OCI-LY1 (cell line): ENCODE results near the gene XYLT2.

ENCODE experiments used
- H2AFZ ChIP-seq: fragments of 200-600 bp; sonication (generic), shearing (Covaris generic); 2 replicates; pipeline ENCODE4 v1.6.0; 2014; ENCODE audit warnings: antibody characterized with exemption, mild to moderate bottlenecking, low read length
- H3F3A ChIP-seq: fragments of 200-600 bp; sonication (generic), shearing (Covaris generic); 2 replicates; pipeline ENCODE4 v1.6.0; 2014; ENCODE audit warnings: mild to moderate bottlenecking, antibody characterized with exemption, low read length, moderate library complexity; ENCODE audit not compliant: insufficient read depth
- H3K27ac ChIP-seq: fragments of 200-600 bp; sonication (generic); 2 replicates; pipeline ENCODE4 v1.5.1; 2014; ENCODE audit warnings: low read length, mixed run types, mild to moderate bottlenecking, low read depth; ENCODE audit not compliant: poor library complexity, severe bottlenecking
- H3K27me3 ChIP-seq: fragments of 200-600 bp; sonication (generic); 2 replicates; pipeline ENCODE4 v1.6.0; 2014; ENCODE audit warnings: antibody characterized with exemption, mild to moderate bottlenecking, low read length, moderate library complexity; ENCODE audit not compliant: insufficient read depth
- H3K36me3 ChIP-seq: fragments of 200-600 bp; sonication (generic); 2 replicates; pipeline ENCODE4 v1.6.1; 2014; ENCODE audit warnings: mild to moderate bottlenecking, antibody characterized with exemption, low read length, moderate library complexity, mixed read lengths; ENCODE audit not compliant: insufficient read depth
- H3K4me1 ChIP-seq: fragments of 200-600 bp; sonication (generic); 2 replicates; pipeline ENCODE4 v1.5.1; 2014; ENCODE audit warnings: mild to moderate bottlenecking, low read length, moderate library complexity; ENCODE audit not compliant: insufficient read depth, severe bottlenecking
- H3K4me2 ChIP-seq: fragments of 200-600 bp; sonication (generic), shearing (Covaris generic); 2 replicates; pipeline ENCODE4 v1.6.1; 2014; ENCODE audit warnings: low read length
- H3K4me3 ChIP-seq: fragments of 200-600 bp; sonication (generic); 2 replicates; pipeline ENCODE4 v1.5.1; 2014; ENCODE audit warnings: low read length, low read depth, mild to moderate bottlenecking, mixed read lengths; ENCODE audit not compliant: poor library complexity, severe bottlenecking
- H3K79me2 ChIP-seq: fragments of 200-600 bp; shearing (Covaris generic); 2 replicates; pipeline ENCODE4 v1.6.1; 2016; ENCODE audit warnings: mixed run types, low read length, mixed read lengths; ENCODE audit not compliant: insufficient read depth
- H3K9ac ChIP-seq: fragments of 200-600 bp; sonication (generic), shearing (Covaris generic); 2 replicates; pipeline ENCODE4 v1.6.1; 2014; ENCODE audit warnings: mild to moderate bottlenecking, low read length, mixed read lengths
- H3K9me2 ChIP-seq: fragments of 200-600 bp; sonication (generic), shearing (Covaris generic); 2 replicates; pipeline ENCODE4 v1.6.1; 2014; ENCODE audit warnings: low read depth, mild to moderate bottlenecking, low read length, mixed read lengths
- H3K9me3 ChIP-seq: fragments of 200-600 bp; shearing (Covaris generic); 2 replicates; pipeline ENCODE4 v1.6.1; 2014; ENCODE audit warnings: low read length, mixed read lengths
- H4K20me1 ChIP-seq: fragments of 200-600 bp; sonication (generic), shearing (Covaris generic); 2 replicates; pipeline ENCODE4 v1.6.0; 2016; ENCODE audit warnings: mild to moderate bottlenecking, low read length; ENCODE audit not compliant: insufficient read depth
- EZH2 ChIP-seq: fragments of 200-600 bp; sonication (generic), shearing (Covaris generic); IDR thresholded peaks from 2 replicates; pipeline ENCODE4 v1.8.0; 2017; ENCODE audit warnings: borderline replicate concordance, mixed run types, mild to moderate bottlenecking, antibody characterized with exemption, low read length, moderate library complexity, mixed read lengths
- TF ChIP-seq, protein P1 (sequence below): fragments of 200-600 bp; sonication (generic), shearing (Covaris generic); IDR thresholded peaks from 2 replicates; pipeline ENCODE4 v1.5.1; 2017; ENCODE audit warnings: mild to moderate bottlenecking, antibody characterized with exemption, low read length, moderate library complexity, mixed read lengths

The XYLT2 gene

DNA sequence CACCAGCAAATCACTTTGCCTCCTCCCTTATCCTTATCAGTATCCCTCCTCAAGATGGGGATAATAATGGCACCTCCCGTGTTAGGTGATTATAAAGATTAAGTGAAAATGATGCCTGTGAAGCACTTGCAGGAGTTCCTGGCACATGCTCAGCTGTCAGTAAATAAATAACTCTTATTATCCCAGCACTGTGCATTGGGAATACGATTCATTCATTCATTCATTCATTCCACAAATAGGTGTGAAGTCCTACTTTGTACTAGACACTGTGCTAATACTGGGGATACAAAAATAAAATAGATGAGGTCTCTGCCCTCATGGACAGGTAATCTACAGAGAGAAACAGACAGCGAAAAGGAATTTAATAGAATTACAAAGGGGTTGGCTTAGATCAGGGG is 2.0 kb downstream of the XYLT2 start:
- no peaks in the 10 kb centered on the region for H4K20me1 ChIP-seq
- H3K27ac ChIP-seq = no peak overlapping the region
- no peaks in the 10 kb centered on the region; the same call in 1 of the 2 replicates for H3F3A ChIP-seq
- no peaks in the 10 kb centered on the region for H3K9me3 ChIP-seq
- H2AFZ ChIP-seq = no peak overlapping the region
- H3K9me2 ChIP-seq = no peaks in the 10 kb centered on the region
- H3K27me3 ChIP-seq = no peaks in the 10 kb centered on the region
- H3K36me3 ChIP-seq = no peaks in the 10 kb centered on the region
- no peak overlapping the region for H3K4me3 ChIP-seq
- H3K79me2 ChIP-seq = no peaks in the 10 kb centered on the region
- no peak for TF ChIP-seq EZH2
- TF ChIP-seq, protein P1, sequence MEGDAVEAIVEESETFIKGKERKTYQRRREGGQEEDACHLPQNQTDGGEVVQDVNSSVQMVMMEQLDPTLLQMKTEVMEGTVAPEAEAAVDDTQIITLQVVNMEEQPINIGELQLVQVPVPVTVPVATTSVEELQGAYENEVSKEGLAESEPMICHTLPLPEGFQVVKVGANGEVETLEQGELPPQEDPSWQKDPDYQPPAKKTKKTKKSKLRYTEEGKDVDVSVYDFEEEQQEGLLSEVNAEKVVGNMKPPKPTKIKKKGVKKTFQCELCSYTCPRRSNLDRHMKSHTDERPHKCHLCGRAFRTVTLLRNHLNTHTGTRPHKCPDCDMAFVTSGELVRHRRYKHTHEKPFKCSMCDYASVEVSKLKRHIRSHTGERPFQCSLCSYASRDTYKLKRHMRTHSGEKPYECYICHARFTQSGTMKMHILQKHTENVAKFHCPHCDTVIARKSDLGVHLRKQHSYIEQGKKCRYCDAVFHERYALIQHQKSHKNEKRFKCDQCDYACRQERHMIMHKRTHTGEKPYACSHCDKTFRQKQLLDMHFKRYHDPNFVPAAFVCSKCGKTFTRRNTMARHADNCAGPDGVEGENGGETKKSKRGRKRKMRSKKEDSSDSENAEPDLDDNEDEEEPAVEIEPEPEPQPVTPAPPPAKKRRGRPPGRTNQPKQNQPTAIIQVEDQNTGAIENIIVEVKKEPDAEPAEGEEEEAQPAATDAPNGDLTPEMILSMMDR = no peak
- H3K4me2 ChIP-seq = peak overlapping the region; percentile 11; the same call in 1 of the 2 replicates
- H3K4me1 ChIP-seq = peaks cover 17% of the 10 kb centered on the region
- no peak overlapping the region for H3K9ac ChIP-seq

DNA sequence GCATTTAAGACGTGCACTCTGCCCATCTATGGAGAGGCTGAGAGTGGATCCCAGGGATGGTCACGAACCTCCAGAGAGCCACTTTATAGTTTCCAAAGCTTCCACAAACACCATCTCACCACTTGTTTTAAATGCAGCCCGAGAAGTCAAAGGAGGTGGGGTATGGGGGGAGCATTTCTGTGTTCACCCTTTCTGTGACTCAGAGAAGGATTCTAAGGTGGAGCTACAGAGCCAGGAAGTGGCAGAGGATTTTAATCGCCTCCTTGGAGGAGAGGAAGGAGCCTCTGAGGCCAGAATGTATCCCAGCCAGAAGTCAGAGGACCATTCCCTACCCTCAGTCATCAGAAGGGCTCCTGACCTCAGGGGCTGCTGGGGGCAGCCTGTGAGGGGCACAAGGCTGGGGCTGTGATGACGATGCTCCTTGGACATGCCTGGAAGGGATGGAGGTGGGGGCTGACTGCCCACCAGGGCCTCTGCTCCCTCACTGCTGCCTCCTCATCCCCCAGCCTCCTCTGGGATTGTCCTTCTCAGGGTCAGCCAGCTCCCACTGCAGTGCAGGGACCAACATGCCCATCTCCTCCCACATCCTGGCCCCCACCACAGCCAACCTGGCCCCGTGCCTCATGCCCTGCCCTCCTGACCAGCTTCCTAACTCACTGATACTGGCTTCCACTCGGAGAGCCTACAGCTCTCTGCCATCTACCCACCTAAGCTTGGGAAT is 2.8 kb downstream of the XYLT2 start:
- no peak overlapping the region for H3K27ac ChIP-seq
- no peaks in the 10 kb centered on the region for H3K36me3 ChIP-seq
- H3K4me2 ChIP-seq = no peak overlapping the region
- H3K27me3 ChIP-seq = no peaks in the 10 kb centered on the region
- H4K20me1 ChIP-seq = no peaks in the 10 kb centered on the region
- H3F3A ChIP-seq = no peaks in the 10 kb centered on the region; the same call in 1 of the 2 replicates
- no peaks in the 10 kb centered on the region for H3K9me2 ChIP-seq
- no peak overlapping the region for H3K9ac ChIP-seq
- H3K4me3 ChIP-seq = no peak overlapping the region
- TF ChIP-seq, protein P1 = no peak
- no peak for TF ChIP-seq EZH2
- H3K79me2 ChIP-seq = no peaks in the 10 kb centered on the region
- peaks cover 17% of the 10 kb centered on the region for H3K4me1 ChIP-seq
- no peaks in the 10 kb centered on the region for H3K9me3 ChIP-seq
- no peak overlapping the region for H2AFZ ChIP-seq

DNA sequence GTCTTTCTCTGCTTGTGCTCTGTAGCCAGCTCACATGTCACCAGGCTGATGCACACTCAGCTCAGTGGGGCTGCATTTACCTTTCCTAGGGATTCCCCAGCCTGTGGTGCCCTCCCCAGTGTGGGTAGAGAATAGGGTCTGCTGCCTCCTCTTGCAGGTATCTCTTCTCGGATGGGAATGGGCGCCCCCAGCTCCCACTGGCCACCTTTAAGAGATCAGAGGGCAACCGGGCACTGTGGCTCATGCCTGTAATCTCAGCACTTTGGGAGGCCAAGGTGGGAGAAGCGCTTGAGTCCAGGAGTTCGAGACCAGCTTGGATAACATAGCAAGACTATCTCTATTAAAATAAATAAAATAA is 3.3 kb downstream of the XYLT2 start:
- H3K27me3 ChIP-seq = no peaks in the 10 kb centered on the region
- no peaks in the 10 kb centered on the region for H3K9me3 ChIP-seq
- H3K4me3 ChIP-seq = no peak overlapping the region
- no peak overlapping the region for H3K27ac ChIP-seq
- no peaks in the 10 kb centered on the region for H3K9me2 ChIP-seq
- H3K4me1 ChIP-seq = peaks cover 17% of the 10 kb centered on the region
- H3K79me2 ChIP-seq = no peaks in the 10 kb centered on the region
- no peak overlapping the region for H3K9ac ChIP-seq
- no peak overlapping the region for H3K4me2 ChIP-seq
- no peak for TF ChIP-seq EZH2
- TF ChIP-seq, protein P1 = no peak
- H3F3A ChIP-seq = no peaks in the 10 kb centered on the region; the same call in 1 of the 2 replicates
- no peaks in the 10 kb centered on the region for H4K20me1 ChIP-seq
- no peak overlapping the region for H2AFZ ChIP-seq
- peaks cover under 1% of the 10 kb centered on the region; the same call in 1 of the 2 replicates for H3K36me3 ChIP-seq
